ENCODE measurements around the gene PACRG. TPM values are rescaled to one million over a fixed set of nuclear protein-coding genes. Genes with fewer than 3 reads are reported as not detected.

The PACRG gene
- total RNA-seq, 1 donor from 2014 or later, result not detected

DNA sequence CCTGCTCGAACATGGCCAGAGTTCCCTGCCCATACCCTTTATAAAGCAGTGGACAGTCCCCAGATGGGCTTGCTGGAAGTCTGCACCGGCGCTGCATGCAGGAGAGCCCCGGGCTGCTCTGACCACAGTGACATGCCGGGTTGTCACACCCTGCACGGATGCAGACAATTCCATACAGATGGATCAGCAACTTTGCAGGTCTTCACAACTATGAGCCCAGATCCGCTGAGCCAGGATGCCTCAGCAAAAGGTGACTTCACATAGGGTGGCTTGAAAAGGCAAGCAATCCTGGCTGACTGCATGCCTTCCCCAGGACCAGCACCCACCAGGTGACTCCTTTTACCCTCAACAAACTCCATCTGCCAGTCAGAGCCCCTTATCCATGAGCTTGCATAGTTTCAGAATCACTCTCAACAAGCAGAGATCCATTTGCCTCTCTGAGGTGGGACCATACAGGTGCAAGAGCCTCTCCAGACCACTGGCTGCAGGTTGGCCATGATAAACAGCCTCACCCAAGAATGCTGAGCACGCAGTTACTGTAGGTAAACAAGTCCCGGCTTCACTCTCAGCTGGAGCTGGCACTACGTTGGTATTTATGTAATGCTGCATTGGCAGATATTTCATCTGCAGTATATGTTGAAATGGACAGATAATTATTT is 503.7 kb downstream of the PACRG start:
- intact Hi-C loops (cut with micrococcal nuclease), result no loop called here

DNA sequence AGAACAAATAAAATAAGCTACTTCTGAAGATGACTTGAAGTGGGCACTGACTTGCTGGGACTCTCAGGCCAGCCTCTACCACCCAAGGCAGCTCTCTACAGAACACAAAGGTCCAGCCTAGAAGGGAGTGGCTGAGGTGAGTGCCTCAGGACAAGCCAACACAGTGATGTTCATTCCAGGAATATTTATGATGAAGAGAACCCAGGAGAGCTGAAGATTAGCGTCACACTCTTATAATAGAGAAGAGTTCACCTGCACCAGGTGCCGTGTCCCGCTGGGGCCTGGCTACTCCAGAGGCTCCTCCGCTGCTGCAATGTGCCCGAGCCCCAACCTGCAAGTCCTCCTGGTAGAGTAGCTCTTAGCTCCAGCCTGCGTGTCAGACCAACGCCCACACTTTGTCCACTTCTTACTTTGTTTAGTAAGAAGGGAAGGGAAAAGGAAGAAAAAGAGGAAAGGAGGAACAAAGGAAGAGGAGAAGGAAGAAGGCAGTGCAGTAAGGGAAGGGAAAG is 504.3 kb downstream of the PACRG start:
- intact Hi-C loops (cut with micrococcal nuclease), result no loop called here

GRCh38 chr6:163232649-163233048 is 504.9 kb downstream of the PACRG start:
- intact Hi-C loops (cut with micrococcal nuclease), result no loop called here

GRCh38 chr6:163237110-163237509 is 509.3 kb downstream of the PACRG start:
- intact Hi-C loops (cut with micrococcal nuclease), result no loop called here

GRCh38 chr6:163239572-163240340 is 512.0 kb downstream of the PACRG start:
- intact Hi-C loops (cut with micrococcal nuclease), result no loop called here

GRCh38 chr6:163240556-163240955 is 512.8 kb downstream of the PACRG start:
- intact Hi-C loops (cut with micrococcal nuclease), result no loop called here

DNA sequence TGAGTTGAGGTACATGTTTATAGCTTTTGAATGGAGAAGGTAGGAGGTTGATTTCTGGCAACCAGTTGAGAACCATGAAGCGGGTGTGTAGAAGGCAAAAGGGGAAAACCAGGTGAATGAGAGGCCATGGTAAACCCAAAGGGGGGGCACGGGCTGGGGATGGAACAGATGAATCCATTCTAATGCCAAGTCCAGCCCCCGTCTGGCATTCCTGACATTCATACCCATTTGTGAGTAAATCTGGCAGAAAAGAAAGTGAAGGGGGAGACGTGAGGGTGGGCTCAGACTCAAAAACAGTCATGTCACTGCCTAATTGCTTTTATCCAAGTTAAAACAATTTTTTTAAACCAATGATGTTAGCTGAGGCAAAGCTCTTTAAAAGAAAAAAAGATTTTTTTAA is 513.9 kb downstream of the PACRG start:
- intact Hi-C loops (cut with micrococcal nuclease), result no loop called here

- intact Hi-C loops (cut with micrococcal nuclease), result no loop called here
Measured at GRCh38 chr6:163243083-163243482, 515.3 kb downstream of the PACRG start.

GRCh38 chr6:163243692-163244589 is 516.2 kb downstream of the PACRG start:
- intact Hi-C loops (cut with micrococcal nuclease), result no loop called here

GRCh38 chr6:163248051-163248450 is 520.3 kb downstream of the PACRG start:
- intact Hi-C loops (cut with micrococcal nuclease), result no loop called here

DNA sequence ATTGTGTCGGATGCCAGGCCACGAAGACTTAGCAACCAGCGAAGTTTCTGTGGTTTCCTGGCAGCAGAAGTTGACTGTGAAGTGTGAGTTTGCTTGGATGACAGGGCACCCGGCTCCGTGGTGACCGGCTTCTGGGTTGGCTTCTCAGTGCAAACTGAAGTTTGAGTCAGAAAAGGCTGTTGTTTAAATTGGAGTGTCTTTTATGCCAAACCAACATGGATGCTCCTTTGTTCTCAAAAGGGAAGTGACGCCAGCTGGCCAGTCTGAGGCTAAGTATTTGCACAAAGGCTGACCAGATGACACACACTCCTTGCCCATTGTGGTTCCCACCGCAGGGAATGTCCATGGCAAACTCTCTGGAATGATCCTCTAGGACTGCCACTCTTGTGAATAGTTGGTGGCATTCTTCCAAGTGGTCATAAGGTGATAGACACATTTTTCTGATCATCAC is 521.9 kb downstream of the PACRG start:
- intact Hi-C loops (cut with micrococcal nuclease), result no loop called here

DNA sequence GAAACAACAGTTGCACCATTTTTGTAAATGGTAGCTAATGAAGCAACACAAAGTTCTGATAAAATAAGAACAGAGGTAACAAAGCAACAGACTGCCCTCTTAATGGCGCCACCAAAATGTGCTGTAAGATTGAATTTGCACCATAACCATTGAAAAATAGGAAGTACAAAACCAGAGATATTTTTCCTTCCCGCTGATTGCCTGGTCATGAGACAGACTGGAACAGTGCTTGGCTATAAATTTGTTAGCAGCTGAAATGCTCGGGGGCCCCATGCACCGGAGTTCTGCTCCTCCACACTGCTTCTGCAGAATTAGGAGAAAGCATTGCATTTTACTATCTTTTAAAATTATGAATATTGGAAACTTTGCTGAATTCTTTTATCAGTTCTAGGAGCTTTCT is 522.3 kb downstream of the PACRG start:
- intact Hi-C loops (cut with micrococcal nuclease), result no loop called here

GRCh38 chr6:163252061-163252591 is 524.4 kb downstream of the PACRG start:
- intact Hi-C loops (cut with micrococcal nuclease), result no loop called here

DNA sequence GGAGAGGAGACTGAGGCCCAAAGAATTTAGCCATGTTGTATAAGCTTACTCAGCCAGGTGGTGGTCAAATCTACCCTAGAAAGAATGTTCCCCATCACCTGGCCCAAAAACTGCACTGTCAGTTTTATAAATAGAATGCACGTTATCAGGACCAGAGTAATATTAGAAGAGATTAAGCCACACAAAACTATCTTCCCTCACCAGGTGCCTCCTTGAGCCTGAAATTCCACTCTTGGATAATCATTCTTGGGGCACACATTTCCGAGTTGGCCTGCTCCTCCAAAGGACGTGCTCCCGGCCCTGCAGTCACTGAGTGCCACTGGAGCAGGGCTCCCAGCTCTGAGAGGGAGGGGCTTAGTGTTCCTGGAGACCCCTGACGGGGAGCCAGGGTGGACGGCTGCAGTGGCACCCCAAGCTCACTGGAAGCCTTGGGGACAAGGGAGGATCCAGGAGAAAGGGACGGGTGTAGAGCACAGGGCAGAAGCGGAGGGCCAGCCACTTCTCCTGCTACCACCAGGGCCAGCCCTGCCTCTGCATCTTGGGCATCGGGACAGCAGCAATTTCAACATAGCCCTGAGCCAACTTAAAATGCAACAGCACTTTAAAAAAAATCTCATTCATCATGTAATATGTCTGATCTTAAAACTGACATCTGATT is 525.9 kb downstream of the PACRG start:
- intact Hi-C loops (cut with micrococcal nuclease), result no loop called here

GRCh38 chr6:163254341-163254835 is 526.6 kb downstream of the PACRG start:
- intact Hi-C loops (cut with micrococcal nuclease), result no loop called here

- intact Hi-C loops (cut with micrococcal nuclease), result no loop called here
Measured at GRCh38 chr6:163255265-163255664, 527.5 kb downstream of the PACRG start.

- intact Hi-C loops (cut with micrococcal nuclease), result no loop called here
Measured at GRCh38 chr6:163259689-163260088, 531.9 kb downstream of the PACRG start.

DNA sequence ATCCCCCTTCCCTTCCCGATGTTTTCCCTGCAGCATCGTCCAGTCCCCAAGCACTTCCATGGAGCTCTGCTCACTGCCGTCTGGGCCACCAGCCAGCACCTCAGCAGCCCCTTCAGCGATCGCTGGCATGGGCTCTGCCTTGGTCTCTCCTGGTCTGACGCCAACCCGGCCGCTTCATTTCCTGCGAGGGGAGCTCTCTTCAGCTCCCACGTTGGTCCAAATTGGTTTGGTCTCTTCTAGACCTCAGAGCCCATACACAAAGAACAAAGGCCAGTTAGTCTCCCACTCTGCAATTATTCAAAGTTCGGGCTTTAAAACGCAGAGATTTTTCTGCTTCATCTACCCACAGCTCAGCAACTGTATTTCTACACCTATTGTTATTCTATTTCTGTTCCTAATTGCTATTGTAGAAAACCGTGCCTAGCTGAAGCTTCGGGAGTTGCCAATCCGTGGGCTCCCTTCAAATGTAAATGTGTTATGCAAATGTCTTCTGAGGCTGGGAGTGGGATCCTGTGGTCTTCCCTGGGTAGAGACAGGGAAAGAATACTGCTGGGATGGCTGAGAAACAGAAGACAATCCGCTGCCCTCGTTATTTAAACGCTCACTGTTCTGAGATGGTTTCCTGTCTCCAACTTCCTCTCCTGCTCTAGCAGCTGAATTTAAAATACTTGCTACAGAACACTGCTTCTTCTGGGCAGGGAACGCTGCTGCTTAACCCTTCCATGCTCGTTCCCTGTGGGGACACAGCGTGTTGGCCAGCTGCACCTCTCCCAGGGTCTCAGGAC is 532.5 kb downstream of the PACRG start:
- intact Hi-C loops (cut with micrococcal nuclease), result no loop called here

- intact Hi-C loops (cut with micrococcal nuclease), result no loop called here
Measured at GRCh38 chr6:163260911-163261310, 533.1 kb downstream of the PACRG start.

DNA sequence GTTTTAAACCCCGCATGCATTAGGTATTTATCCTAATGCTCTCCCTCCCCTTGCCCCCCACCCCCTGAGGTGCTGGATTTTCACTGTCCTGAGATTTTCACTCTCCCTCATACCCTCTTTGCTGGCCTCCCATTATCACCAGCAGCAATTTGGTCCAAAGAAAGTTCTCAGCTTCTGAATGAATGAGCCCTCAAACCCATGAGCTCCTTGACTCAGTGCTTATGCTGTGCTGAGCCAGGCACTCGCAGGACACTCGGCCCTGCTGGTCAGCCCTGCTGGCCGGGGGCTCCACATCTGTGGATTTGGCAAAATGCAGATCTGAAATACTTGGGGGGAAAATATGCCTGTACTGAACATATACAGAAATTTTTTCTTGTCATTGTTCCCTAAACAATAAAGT is 533.6 kb downstream of the PACRG start:
- intact Hi-C loops (cut with micrococcal nuclease), result no loop called here
